ENCODE results near the gene STX12.

The STX12 gene

DNA sequence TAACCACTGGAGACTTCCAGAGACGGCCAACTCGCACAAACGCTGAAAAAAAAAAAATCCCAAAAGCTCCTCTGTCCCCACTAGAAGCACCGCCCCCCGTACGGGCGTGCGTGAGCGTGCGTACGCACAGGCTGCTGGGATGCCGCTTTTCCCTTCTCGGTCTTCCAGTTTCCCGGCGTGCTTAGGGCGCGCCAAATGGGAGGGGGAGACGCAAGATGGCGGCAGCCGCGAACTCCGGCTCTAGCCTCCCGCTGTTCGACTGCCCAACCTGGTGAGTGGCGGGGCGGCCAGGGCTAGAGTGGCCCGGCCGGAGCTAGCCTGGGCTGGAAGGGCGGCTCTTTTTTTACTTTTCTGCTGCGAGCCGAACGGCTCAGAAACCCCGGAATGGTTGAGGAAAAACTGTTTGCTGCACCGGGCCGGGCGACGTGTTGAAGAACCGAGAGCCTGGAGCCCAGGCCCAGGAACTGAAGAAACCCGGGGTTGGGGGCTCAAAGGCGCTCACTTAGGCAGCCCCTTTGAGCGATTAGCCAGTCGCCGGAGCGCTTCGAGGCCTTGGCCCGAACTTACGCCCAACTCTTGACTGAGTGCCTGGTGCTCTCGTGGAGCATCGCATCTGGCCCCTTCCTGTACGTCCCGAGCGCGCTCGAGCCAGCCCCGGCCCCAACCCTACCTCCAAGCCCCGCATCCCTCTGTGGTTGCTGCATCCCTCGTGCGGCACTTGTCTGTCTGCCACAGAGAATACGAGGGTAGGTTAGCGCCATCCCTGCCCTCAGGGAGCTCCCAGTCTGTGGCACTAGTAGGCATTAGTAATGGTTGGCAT lies 57.8 kb downstream of the STX12 start, which contains the start of gene PPP1R8:
TSS of gene PPP1R8 (plus strand) at position 162 of the 820 bp plus-strand sequence. CDS start at position 216, 54 bp downstream.
- CTCF ChIA-PET = interaction anchor here (0.6 kb wide), 1 partner anchor 69 kb away, joined by 4 read pairs; no protein-coding TSS in a partner anchor
- TF ChIP-seq ZNF384 (IDR thresholded peaks at IDR 0.05) (peak; percentile 98), L3MBTL2 (conservative IDR thresholded peaks at IDR 0.05) (no peak), NFRKB (IDR thresholded peaks at IDR 0.05) (peak; percentile 88), CTBP1 (IDR thresholded peaks at IDR 0.05; ENCODE audit: borderline replicate concordance) (peak; percentile 66; the same call in 1 of the 2 replicates), ELF4 (IDR thresholded peaks at IDR 0.05) (peak; percentile 83)
- TF ChIP-seq, protein P1, sequence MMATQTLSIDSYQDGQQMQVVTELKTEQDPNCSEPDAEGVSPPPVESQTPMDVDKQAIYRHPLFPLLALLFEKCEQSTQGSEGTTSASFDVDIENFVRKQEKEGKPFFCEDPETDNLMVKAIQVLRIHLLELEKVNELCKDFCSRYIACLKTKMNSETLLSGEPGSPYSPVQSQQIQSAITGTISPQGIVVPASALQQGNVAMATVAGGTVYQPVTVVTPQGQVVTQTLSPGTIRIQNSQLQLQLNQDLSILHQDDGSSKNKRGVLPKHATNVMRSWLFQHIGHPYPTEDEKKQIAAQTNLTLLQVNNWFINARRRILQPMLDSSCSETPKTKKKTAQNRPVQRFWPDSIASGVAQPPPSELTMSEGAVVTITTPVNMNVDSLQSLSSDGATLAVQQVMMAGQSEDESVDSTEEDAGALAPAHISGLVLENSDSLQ (IDR thresholded peaks at IDR 0.05) = peak; percentile 73
- DNase-seq (ENCODE audit: extremely low spot score) = peak; percentile 99
- POLR2A ChIA-PET = interaction anchor here (0.7 to 2.9 kb wide), 6 partner anchors 10 to 428 kb away, joined by 3 to 28 read pairs (median 4); partner anchors contain the start of genes IFI6 and STX12

DNA sequence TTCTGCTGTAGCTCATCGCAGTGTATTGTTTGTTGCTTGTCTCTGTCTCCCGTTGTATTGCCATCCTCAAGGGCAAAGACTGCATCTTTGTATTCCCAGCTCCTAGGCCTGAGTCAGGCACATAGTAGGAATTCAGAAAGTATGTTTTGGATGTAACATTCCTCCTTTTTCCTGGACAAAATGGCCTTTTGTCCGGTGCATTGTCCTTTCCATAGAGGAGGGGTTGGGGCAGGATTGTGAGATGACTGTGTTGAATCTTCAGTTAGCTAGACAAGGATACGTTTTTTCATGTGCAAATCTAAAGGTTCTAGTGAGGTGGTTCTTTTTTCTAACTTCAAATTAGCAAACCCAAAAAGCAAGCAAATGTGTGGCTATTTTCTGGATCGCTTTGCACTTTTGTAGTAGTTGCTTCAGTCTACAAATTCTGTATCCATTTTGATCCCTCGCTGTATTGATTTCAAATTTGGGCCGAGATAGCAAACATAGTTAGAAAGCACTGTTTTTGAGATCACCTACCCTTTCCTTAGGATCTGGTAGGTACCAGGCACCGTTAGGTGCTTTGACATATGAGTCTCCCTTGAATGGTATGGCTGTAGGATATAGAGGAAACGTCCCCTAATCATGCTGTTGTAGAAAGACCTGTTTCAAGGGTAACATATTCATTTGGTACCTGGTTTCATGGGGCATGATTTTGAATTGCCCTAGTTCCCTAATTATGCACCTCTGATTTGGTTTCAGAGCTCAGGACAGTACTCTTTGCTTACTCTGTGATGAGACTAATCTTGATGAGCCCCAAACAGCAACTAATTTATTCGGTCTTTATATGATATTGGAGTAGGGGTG lies 58.8 kb downstream of the STX12 start:
- TF ChIP-seq FOXK2 (IDR thresholded peaks at IDR 0.05) (no peak), HDGF (IDR thresholded peaks at IDR 0.05; ENCODE audit: borderline replicate concordance) (no peak), FOXM1 (IDR thresholded peaks at IDR 0.05; ENCODE audit: borderline replicate concordance) (no peak), SP1 (IDR thresholded peaks at IDR 0.05) (no peak), NFRKB (IDR thresholded peaks at IDR 0.05) (no peak), SUZ12 (IDR thresholded peaks at IDR 0.05) (no peak), FOXA1 (IDR thresholded peaks at IDR 0.05) (no peak), CTBP1 (IDR thresholded peaks at IDR 0.05; ENCODE audit: borderline replicate concordance) (no peak), TARDBP (IDR thresholded peaks at IDR 0.05) (no peak), ZNF384 (IDR thresholded peaks at IDR 0.05) (no peak), ARNT (IDR thresholded peaks at IDR 0.05) (no peak), L3MBTL2 (conservative IDR thresholded peaks at IDR 0.05) (no peak), ELF4 (IDR thresholded peaks at IDR 0.05) (no peak), BHLHE40 (IDR thresholded peaks at IDR 0.05; ENCODE audit: borderline replicate concordance) (no peak), LEF1 (IDR thresholded peaks at IDR 0.05; ENCODE audit: borderline replicate concordance) (no peak)
- TF ChIP-seq, protein P1 (IDR thresholded peaks at IDR 0.05) = no peak
- DNase-seq (ENCODE audit: extremely low spot score) = no peak
- ChIA-PET POLR2A (interaction anchor here (1.2 to 2.9 kb wide), 4 partner anchors 10 to 160 kb away, joined by 3 to 28 read pairs (median 14); partner anchors contain the start of genes IFI6 and STX12), CTCF (no interaction called here)

DNA sequence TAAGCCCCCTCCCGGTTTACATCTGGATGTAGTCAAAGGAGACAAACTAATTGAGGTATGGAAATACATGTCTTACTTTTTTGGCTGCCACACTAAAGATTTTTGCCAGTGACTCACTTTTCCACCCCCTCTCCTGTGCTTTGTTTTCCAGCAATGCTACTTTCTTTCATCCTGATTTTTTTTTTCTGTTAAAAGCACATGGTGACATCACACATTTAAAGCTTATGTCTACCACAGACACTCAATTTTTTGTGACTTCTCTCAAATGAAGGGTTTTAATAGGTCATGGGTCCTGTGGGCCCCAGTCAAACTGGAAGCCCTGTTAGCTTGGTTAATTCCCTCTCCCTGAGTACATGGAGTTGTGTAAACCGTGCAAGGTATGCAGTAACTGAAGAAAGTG lies 59.7 kb downstream of the STX12 start:
- ChIA-PET CTCF (no interaction called here), POLR2A (no interaction called here)
- no peak for DNase-seq (ENCODE audit: extremely low spot score)
- TF ChIP-seq FOXM1 (IDR thresholded peaks at IDR 0.05; ENCODE audit: borderline replicate concordance) (no peak), NFRKB (IDR thresholded peaks at IDR 0.05) (no peak), CTBP1 (IDR thresholded peaks at IDR 0.05; ENCODE audit: borderline replicate concordance) (no peak), ZNF384 (IDR thresholded peaks at IDR 0.05) (no peak), ELF4 (IDR thresholded peaks at IDR 0.05) (no peak), TARDBP (IDR thresholded peaks at IDR 0.05) (no peak), SP1 (IDR thresholded peaks at IDR 0.05) (no peak), FOXA1 (IDR thresholded peaks at IDR 0.05) (no peak), SUZ12 (IDR thresholded peaks at IDR 0.05) (no peak)
- TF ChIP-seq, protein P1 (IDR thresholded peaks at IDR 0.05) = no peak

DNA sequence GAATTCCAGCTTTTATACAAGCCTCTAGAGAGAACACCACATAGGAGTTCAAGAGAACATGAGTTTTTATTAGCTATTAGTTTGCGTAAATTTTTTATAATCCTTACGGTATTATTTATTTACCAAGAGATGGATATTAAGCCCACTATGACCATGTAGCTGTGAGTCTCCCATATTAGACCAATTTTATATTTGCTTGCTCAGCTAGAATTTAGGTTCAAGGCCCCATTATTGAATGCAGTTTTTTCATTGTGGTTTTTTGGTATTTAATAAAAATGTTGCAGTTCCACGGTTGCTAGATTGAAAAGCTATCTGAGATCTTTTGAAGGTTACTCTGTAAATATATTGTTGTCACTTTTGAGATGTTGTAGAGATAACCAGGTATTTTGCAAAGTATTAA lies 60.5 kb downstream of the STX12 start:
- DNase-seq (ENCODE audit: extremely low spot score) = no peak
- POLR2A ChIA-PET = no interaction called here
- CTCF ChIA-PET = interaction anchor here (1.1 to 1.3 kb wide), 2 partner anchors 24 to 164 kb away, joined by 3 read pairs; no protein-coding TSS in a partner anchor
- TF ChIP-seq SP1 (IDR thresholded peaks at IDR 0.05) (no peak), FOXK2 (IDR thresholded peaks at IDR 0.05) (no peak), SUZ12 (IDR thresholded peaks at IDR 0.05) (no peak), FOXM1 (IDR thresholded peaks at IDR 0.05; ENCODE audit: borderline replicate concordance) (no peak), L3MBTL2 (conservative IDR thresholded peaks at IDR 0.05) (no peak), TARDBP (IDR thresholded peaks at IDR 0.05) (no peak), ZNF384 (IDR thresholded peaks at IDR 0.05) (no peak)

DNA sequence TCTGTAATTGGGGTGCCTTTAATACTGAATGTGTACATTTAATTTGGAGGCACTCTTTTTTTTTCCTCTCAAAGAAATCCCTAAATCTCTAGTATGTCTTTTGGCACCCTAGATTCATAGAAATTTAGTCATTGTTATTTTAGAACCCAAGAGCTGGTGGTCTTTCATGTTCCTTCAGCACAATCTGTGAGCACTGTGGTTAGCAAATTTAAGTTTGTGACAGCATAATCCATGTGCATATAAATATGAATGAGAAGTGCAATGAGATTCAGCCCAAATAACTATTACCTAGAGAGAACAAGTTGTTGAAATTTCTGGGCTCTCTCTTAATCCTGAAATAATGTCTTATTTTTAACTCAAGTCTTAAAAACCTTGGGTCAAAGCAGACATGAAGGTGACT lies 62.0 kb downstream of the STX12 start:
- ChIA-PET CTCF (no interaction called here), POLR2A (no interaction called here)
- TF ChIP-seq LEF1 (IDR thresholded peaks at IDR 0.05; ENCODE audit: borderline replicate concordance) = no peak
- no peak for TF ChIP-seq NFRKB (IDR thresholded peaks at IDR 0.05)
- no peak for TF ChIP-seq SP1 (IDR thresholded peaks at IDR 0.05)
- TF ChIP-seq ELF4 (IDR thresholded peaks at IDR 0.05) = no peak
- TF ChIP-seq CTBP1 (IDR thresholded peaks at IDR 0.05; ENCODE audit: borderline replicate concordance) = no peak
- no peak for TF ChIP-seq FOXK2 (IDR thresholded peaks at IDR 0.05)
- TF ChIP-seq ARNT (IDR thresholded peaks at IDR 0.05) = no peak
- TF ChIP-seq HDGF (IDR thresholded peaks at IDR 0.05; ENCODE audit: borderline replicate concordance) = no peak
- no peak for TF ChIP-seq FOXA1 (IDR thresholded peaks at IDR 0.05)

More for the DNA sequence above, 62.0 kb downstream of the STX12 start:
- no peak for DNase-seq (ENCODE audit: extremely low spot score)
